HG03571 (cell line): ENCODE results near the gene MKRN2.
"Not testable (repeated sequence)": the region's sequence is repeated elsewhere in the genome, so short reads cannot be mapped to it uniquely, and the experiment has no call there.

Experiments
- ATAC-seq: cut with Tn5 transposase; IDR thresholded peaks from one replicate; pipeline ENCODE4 v1.9.1; 2021; ENCODE audit not compliant: unreplicated experiment

Gene MKRN2

GRCh38 chr3:12585181-12585580, 28.3 kb downstream of the MKRN2 start:
- ATAC-seq: no peak

GRCh38 chr3:12585970-12586369, 29.1 kb downstream of the MKRN2 start:
- ATAC-seq: no peak

GRCh38 chr3:12586403-12586802, 29.5 kb downstream of the MKRN2 start:
- no peak for ATAC-seq

DNA sequence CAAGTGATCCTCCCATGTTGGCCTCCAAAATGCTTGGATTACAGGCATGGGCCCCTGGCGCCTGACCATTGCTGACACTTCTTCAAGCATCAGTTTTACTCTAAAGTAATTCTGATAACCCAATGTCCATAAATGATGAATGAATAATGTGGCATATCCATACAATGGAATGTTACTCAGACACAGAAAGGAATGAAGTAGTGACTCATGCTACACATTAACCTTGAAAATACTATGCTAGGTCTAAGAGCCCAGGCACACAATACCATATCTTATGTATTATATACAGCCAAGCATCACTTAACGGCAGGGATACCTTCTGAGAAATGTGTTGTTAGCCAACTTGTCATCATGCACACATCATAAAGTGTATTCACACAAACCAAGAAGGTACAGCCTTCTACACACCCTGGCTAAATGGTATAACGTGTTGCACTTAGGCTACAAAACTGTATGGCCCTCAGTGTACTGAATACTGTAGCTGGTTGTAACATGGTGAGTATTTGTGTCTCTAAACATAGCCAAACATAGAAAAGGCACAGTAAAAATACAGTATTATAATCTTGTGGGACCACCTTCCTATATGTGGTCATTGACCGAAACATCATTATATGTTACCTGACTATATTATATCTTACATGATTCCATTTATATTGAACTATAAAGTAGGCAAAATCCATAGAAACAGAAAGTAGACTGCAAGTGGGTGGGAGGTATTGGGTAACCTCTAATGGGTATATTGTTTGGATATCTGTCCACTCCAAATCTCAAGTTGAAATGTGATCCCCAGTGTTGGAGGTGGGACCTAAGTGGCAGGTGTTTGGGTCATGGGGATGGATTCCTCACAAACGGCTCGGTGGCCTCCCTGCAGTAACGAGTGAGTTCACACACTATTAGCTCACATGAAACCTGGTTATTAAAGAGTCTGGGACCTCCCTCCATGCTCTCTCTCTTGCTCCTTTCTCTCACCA, 31.4 kb downstream of the MKRN2 start:
- no peak for ATAC-seq

- ATAC-seq: no peak
Observed at GRCh38 chr3:12590096-12590495, 33.2 kb downstream of the MKRN2 start.

GRCh38 chr3:12591456-12591855, 34.6 kb downstream of the MKRN2 start:
- ATAC-seq: no peak

DNA sequence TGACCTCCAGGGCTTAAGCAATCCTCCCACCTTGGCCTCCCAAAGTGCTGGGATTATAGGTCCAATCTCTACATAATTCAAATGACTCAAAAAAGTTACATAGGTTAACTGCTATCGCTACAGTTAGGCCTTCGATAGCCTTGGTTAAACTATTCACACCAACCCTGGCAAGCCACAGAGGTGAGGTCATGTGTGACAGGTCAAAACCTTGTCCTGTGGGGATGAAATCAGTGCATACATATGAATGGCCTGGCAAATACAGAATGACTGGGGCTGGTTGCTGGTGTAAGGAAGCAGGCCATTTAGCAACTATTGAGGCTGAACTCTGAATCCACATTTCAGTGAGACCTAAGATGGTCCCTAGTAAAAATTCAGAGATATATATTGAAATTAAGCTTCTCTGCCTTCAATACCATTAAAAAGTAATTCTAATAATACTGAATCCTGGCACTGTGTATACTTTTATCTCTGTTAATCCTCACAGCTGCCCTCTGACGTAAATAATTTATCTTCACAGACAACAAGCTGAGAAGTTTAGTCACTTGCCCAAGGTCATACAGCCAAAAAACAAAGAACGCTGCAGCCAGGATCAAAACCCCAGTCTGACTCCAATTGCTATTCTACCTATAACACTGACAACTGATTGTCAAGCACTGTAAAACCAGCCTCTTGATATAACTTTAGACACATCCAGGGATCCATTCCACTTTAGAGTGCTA, 35.3 kb downstream of the MKRN2 start:
- no peak for ATAC-seq

DNA sequence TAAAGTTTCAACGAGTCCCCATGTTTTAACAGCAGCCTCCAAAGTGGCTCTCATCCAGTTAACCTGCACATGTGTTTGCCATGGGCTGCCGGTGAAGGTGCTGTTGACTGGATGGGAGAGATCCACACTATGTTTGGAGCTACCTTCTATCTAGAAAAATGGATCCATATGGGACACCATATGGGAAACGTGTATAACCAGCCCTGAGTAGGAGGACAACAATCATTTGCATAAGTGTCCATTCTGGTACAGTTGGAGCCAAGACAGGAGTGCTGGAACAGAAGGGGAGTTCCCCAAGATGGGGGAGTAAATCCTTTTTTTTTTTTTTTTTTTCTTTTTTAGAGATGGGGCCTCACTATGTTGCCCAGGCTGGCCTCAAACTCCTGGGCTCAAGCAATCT, 36.6 kb downstream of the MKRN2 start:
- no peak for ATAC-seq

GRCh38 chr3:12598890-12599289, 42.0 kb downstream of the MKRN2 start:
- ATAC-seq: no peak

DNA sequence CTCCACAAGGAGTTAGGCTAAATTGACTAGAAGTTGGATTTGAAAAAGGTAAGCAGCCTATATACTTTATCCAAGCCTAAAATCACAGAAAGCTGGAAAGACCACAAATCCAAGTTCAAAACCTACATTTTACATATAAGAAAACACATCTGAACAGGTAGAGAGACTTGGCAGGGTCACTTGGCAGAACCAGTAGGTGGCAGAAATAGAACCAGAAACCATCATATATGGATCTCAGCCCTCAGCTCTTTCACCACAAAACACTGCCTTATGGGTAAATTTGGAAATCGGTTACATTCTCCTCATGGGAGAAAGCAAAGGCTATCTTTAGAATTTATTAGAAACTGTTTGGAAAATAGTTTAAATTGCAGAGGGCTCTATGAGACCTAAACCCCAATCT, 44.2 kb downstream of the MKRN2 start:
- no peak for ATAC-seq

- no peak for ATAC-seq
Observed at GRCh38 chr3:12603969-12604368, 47.1 kb downstream of the MKRN2 start.

- no peak for ATAC-seq
Observed at GRCh38 chr3:12608376-12608775, 51.5 kb downstream of the MKRN2 start.

DNA sequence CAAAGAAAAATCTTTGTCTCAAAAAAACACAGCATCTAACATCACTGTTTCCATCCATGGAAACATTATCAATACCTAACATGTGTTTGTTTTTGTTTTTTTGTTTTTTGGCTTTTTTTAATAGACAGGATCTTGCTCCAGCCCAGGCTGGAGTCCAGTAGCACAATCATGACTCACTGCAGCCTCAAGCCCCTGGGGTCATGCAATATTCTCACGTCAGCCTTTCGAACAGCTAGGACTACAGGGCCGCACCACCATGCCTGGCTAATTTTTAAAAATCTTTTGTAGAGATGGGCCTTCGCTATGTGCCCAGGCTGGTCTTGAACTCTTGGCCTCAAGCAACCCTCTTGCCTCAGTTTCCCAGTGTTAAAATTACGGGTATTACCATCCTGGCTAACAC, 54.2 kb downstream of the MKRN2 start:
- ATAC-seq: no peak

DNA sequence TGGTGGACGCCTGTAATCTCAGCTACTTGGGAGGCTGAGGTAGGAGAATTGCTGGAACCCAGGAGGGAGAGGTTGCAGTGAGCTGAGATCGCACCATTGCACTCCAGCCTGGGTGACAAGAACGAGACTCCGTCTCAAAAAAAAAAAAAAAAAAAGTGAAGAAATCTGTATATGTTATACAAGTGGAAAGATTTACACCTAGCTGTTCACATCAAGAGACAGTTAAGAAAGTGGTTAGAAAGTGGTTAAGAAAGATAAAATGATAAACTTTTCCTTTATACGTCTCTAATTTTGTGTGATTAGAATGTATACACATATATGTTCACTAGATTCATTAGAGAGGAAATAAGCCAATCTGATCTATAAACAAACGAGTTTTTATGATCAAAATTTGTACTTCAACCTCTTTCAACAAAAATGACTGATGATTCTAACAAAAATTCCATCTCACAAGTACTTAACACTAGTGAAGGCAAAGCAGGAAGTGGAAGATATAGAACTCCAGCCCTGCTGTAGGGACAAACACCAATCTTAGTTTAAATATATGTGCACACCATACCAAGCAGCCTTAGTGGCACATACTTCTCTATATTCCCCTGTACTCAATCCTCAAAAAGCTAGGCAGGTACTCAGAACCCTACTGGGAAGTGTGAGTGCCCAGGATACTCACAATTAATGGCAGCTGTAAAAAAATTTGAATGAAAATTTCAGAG, 55.8 kb downstream of the MKRN2 start:
- no peak for ATAC-seq

DNA sequence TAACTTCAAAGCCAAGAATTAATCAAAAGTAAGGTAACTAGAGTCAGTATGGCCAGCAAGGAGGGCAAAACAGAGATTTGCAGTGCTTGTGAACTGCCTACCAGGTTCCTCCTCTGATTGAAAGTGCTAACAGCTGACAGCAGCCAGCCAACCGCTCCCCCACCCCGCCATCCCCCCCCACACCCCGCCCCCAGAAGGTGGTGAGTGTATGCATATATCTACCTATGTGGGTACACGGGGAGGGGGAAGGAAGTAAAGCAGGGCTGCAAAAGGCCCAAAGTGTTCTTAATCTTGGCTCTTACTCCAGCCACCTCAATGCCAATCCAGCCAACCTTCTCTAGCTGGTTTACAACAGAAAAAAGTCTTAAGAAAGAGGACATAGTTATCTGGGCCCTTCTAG, 56.4 kb downstream of the MKRN2 start:
- ATAC-seq: no peak

DNA sequence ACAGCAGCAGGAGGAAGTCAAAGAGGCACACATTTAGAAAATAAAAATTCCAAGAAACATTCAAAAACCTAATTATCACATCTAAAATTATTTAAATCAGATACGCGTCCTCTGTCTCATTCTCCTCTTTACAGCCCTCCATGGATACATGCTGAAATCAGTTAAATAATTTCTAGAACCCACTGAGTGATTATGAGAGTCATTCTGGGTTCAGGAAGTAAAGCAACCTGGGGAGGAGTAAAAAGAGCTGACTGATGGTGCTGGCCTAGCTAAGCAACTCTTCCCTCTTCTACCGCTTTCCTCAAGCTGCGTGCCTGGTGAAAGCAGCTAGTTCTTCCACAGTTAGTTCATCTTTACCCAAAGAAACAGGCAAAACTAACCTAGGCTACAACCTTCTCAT, 58.4 kb downstream of the MKRN2 start:
- ATAC-seq: no peak

- ATAC-seq: no peak
Observed at GRCh38 chr3:12618426-12618825, 61.5 kb downstream of the MKRN2 start.

- ATAC-seq: no peak
Observed at GRCh38 chr3:12620305-12620704, 63.4 kb downstream of the MKRN2 start.

DNA sequence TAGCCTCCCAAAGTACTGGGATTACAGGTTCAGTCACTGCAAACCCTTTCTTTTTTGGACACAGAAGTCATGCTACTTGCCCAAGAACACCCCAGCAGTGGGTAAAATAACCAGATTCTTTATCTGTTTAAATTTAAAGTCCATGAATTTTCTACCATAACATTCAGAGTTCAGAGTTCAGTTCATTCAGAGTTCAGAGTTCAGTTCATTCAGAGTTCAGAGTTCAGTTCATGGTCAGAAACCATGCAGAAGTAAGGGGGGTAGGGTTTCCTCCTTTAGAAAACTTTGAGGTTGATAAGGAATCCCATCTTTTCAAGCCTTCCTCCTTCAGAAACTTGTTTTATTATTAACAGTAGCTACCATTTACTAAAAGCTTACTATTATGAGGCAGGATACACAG, 63.8 kb downstream of the MKRN2 start:
- no peak for ATAC-seq

DNA sequence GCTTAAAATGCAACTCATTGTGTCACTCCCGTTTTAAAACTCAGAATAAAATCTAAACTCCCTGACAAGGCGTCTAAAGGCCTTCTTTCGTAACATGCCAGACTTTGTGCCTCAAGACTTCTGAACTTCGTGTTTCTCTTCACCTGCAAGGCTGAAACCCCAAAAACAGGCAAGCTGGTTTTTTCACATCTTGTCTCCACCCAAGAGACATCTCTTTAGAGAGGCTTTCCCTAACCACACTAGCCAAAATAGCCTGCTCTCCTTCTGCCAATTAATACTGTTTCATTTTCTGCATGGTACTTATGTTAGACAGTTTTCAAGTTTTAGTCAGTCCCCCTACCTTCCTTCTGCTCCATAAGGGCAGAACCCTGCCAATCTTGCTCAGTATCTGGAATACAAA, 65.4 kb downstream of the MKRN2 start:
- no peak for ATAC-seq

DNA sequence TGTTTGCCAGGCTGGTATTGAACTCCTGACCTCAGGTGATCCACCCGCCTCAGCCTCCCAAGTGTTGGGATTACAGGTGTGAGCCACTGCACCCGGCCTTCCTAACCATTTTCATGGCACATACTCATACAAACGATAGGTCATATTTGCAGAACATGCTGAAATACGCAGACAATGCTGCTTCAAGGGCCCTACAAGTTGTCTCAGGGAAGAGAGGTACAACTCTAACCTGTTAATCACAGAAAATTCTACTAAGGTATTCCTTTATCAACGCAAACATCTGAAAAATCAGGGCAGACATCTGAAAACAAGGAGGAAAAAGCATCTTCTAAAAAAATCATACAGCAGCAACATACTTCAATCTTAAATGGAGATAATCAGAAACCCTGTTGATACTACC, 67.2 kb downstream of the MKRN2 start:
- ATAC-seq: no peak

GRCh38 chr3:12624964-12625363, 68.1 kb downstream of the MKRN2 start:
- not testable (repeated sequence) for ATAC-seq
